ENCODE measurements around the gene RAB23. TPM values are rescaled to one million over a fixed set of nuclear protein-coding genes. Genes with fewer than 3 reads are reported as not detected.

Gene RAB23
- total and polyA plus RNA-seq, 4 donors = 18.2 to 40.1 (median 24.1) TPM

DNA sequence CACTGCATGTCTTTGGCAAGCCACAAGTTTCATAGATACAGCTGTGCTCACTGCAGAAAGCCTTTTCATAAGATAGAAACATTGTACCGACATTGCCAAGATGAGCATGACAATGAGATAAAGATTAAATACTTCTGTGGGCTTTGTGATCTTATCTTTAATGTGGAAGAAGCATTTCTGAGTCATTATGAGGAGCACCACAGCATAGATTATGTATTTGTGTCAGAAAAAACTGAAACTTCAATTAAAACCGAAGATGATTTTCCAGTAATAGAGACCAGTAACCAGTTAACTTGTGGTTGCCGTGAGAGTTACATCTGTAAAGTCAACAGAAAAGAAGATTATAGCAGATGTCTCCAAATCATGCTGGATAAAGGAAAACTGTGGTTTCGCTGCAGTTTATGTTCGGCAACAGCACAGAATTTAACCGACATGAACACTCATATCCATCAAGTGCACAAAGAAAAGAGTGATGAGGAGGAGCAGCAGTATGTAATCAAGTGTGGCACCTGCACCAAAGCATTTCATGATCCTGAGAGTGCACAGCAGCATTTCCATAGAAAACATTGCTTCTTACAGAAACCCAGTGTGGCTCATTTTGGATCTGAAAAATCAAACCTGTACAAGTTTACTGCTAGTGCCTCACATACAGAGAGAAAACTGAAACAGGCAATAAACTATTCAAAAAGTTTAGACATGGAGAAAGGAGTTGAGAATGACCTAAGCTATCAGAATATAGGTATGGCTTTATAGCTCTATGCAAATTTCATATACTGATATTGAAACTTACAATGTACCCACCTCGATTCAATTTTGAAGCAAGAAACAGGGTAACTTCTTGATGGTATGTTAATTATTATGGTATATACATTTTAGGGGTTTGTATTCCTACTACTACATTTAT, 73.9 kb downstream of the RAB23 start:
- Histone ChIP-seq H3K36me3 (ENCODE audit: control insufficient read depth, insufficient read depth, low read length) (peaks cover 4% of the 10 kb centered on the region), H3K4me1 (ENCODE audit: control insufficient read depth, insufficient read depth, low read length) (no peaks in the 10 kb centered on the region), H3K4me3 (ENCODE audit: low read depth, low read length) (no peak overlapping the region), H3K9me3 (ENCODE audit: control insufficient read depth, insufficient read depth, low read length) (no peaks in the 10 kb centered on the region), H3K27me3 (ENCODE audit: control insufficient read depth, insufficient read depth, low read length) (no peaks in the 10 kb centered on the region), H3K27ac (ENCODE audit: low read depth, low read length) (no peak overlapping the region)
- no CpG with 5 or more reads among the region's 7 CpGs for WGBS (ENCODE audit: insufficient coverage)
- no peak for DNase-seq (ENCODE audit: low read depth in 4 of 6, low spot score in 6 of 6)

DNA sequence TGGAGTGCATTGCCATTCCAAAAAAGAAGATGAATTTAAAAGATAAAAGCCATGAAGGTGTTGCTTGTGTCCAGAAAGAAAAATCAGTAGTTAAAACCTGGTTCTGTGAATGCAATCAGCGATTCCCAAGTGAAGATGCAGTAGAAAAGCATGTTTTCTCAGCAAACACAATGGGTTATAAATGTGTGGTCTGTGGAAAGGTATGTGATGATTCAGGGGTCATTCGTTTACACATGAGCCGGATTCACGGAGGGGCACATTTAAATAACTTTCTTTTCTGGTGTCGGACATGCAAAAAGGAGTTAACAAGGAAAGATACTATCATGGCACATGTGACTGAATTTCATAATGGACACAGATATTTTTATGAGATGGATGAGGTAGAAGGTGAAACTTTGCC, 74.7 kb downstream of the RAB23 start:
- no peak overlapping the region for H3K4me3 ChIP-seq (ENCODE audit: low read depth, low read length)
- 75% methylated on average over 1 of the region's 5 CpGs for WGBS (ENCODE audit: insufficient coverage)
- no peak overlapping the region for H3K27ac ChIP-seq (ENCODE audit: low read depth, low read length)
- DNase-seq (ENCODE audit: low read depth in 4 of 6, low spot score in 6 of 6) = no peak
- H3K4me1 ChIP-seq (ENCODE audit: control insufficient read depth, insufficient read depth, low read length) = no peaks in the 10 kb centered on the region
- no peaks in the 10 kb centered on the region for H3K9me3 ChIP-seq (ENCODE audit: control insufficient read depth, insufficient read depth, low read length)
- H3K27me3 ChIP-seq (ENCODE audit: control insufficient read depth, insufficient read depth, low read length) = no peaks in the 10 kb centered on the region
- H3K36me3 ChIP-seq (ENCODE audit: control insufficient read depth, insufficient read depth, low read length) = peaks cover under 1% of the 10 kb centered on the region

DNA sequence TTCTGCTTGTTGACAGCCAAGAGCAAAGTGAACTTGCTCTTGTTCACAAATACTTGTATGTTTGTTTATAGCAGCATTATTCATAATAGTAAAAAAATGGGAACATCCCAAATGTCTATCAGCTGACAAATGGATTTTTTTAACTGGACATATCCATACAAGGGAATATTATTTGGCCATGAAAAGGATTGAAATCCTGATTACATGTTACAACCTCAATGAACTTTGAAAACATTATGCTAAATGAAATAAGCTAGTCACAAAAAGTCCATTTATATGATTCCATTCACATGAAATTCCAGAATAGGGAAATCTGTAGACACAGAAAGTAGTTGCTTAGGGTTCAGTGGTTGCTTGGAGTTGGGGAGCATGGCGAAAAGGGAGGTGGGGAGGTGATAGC, 78.4 kb downstream of the RAB23 start:
- no CpG with 5 or more reads among the region's 1 CpG for WGBS (ENCODE audit: insufficient coverage)
- Histone ChIP-seq H3K36me3 (ENCODE audit: control insufficient read depth, insufficient read depth, low read length) (no peaks in the 10 kb centered on the region), H3K4me3 (ENCODE audit: low read depth, low read length) (no peak overlapping the region)

DNA sequence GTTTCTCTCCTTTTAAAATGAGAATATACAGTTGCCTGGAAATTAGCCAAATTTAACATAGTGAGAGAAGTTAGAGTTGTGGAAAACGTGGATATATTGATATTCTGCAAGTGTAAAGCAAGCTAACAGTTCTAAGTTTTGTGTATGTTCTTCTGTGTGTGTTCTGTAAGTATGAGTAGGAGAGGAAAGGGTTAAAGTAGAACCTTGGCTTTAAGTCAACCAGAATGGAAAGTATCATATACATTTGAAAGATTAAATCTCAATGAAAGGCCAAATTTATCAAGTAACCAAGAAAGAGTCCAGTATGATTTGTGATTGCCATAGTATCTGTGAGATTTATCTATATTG, 80.0 kb downstream of the RAB23 start:
- no peaks in the 10 kb centered on the region for H3K4me1 ChIP-seq (ENCODE audit: control insufficient read depth, insufficient read depth, low read length)
- H3K27me3 ChIP-seq (ENCODE audit: control insufficient read depth, insufficient read depth, low read length) = no peaks in the 10 kb centered on the region
- no peak overlapping the region for H3K4me3 ChIP-seq (ENCODE audit: low read depth, low read length)
- 100% methylated on average over 1 of the region's 1 CpG for WGBS (ENCODE audit: insufficient coverage)
- H3K9me3 ChIP-seq (ENCODE audit: control insufficient read depth, insufficient read depth, low read length) = no peaks in the 10 kb centered on the region
- H3K36me3 ChIP-seq (ENCODE audit: control insufficient read depth, insufficient read depth, low read length) = no peaks in the 10 kb centered on the region
- DNase-seq (ENCODE audit: low read depth in 4 of 6, low spot score in 6 of 6) = no peak
- no peak overlapping the region for H3K27ac ChIP-seq (ENCODE audit: low read depth, low read length)

More for the DNA sequence above, 78.4 kb downstream of the RAB23 start:
- no peak overlapping the region for H3K27ac ChIP-seq (ENCODE audit: low read depth, low read length)
- DNase-seq (ENCODE audit: low read depth in 4 of 6, low spot score in 6 of 6) = no peak
- no peaks in the 10 kb centered on the region for H3K4me1 ChIP-seq (ENCODE audit: control insufficient read depth, insufficient read depth, low read length)
- no peaks in the 10 kb centered on the region for H3K9me3 ChIP-seq (ENCODE audit: control insufficient read depth, insufficient read depth, low read length)
- no peaks in the 10 kb centered on the region for H3K27me3 ChIP-seq (ENCODE audit: control insufficient read depth, insufficient read depth, low read length)

DNA sequence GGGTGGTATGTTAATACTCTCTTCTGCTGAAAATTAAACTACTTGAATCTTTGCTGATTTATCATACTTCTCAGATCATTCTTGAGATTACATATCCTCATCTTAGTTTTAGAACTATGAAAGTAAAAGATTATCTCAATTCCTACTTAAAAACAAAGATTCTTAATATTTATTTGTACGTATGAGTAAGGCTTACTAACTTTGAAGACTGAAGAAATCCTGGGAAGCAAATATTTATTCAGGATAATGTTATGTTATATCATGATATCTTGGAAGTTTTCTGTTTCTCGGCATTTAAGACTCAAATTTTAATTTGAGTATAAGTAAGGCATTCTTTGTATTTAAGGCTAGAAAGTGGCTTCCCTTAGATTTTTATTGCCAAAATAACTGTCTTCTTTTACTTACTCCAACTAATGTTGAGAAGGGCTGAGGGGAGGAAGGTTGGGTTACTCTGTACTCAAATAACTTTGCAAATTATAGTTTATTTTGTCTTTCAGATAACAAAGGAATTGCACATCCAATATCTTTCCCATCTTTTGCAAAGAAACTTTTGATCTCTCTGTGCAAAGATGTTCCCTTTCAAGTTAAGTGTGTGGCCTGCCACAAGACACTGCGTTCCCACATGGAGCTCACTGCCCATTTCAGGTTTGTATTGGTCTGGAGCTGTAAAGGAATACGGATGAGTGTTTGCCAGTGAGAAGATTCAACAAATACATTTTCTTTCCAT, 80.5 kb downstream of the RAB23 start:
- WGBS (ENCODE audit: insufficient coverage) = no CpG with 5 or more reads among the region's 4 CpGs
- H3K36me3 ChIP-seq (ENCODE audit: control insufficient read depth, insufficient read depth, low read length) = no peaks in the 10 kb centered on the region

DNA sequence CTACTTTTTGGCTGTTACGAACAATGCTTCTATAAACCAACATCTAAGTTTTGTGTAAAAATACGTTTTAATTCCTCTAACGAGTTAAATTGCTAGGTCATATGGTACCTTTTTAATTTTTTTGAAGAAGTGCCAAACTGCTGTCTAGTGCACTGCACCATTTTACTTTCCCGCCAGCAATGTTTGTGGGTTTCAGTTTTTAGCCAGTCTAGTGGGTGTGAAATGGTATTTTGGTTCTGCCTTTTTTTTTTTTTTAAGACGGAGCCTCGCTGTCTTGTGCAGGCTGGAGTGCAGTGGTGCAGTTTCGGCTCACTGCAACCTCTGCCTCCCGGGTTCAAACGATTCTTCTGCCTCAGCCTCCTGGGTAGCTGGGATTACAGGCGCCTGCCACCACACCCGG, 84.1 kb downstream of the RAB23 start:
- WGBS (ENCODE audit: insufficient coverage) = 96% methylated on average over 6 of the region's 11 CpGs

More for the DNA sequence above, 80.5 kb downstream of the RAB23 start:
- no peaks in the 10 kb centered on the region for H3K27me3 ChIP-seq (ENCODE audit: control insufficient read depth, insufficient read depth, low read length)
- no peaks in the 10 kb centered on the region for H3K9me3 ChIP-seq (ENCODE audit: control insufficient read depth, insufficient read depth, low read length)
- H3K4me3 ChIP-seq (ENCODE audit: low read depth, low read length) = no peak overlapping the region
- no peaks in the 10 kb centered on the region for H3K4me1 ChIP-seq (ENCODE audit: control insufficient read depth, insufficient read depth, low read length)
- no peak for DNase-seq (ENCODE audit: low read depth in 4 of 6, low spot score in 6 of 6)
- no peak overlapping the region for H3K27ac ChIP-seq (ENCODE audit: low read depth, low read length)

DNA sequence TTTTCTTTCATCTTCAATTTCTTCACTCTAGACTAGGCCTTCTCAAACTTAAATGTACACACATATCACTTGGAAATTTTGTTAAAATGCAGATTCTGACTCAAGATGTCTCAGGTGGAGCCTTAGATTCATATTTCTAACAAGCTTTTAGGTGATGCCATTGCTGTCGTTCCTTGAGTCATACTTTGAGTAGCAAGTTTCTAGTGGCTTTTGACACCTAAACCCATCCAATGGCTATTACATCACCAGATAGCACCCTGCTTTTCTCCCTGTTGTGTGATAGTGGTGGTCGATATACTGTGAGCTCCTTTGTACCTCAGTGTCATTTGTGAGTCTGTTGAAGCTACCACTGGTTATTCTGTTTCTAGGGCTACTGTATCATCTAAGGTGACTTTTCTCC, 84.8 kb downstream of the RAB23 start:
- H3K27ac ChIP-seq (ENCODE audit: low read depth, low read length) = no peak overlapping the region

More for the DNA sequence above, 84.1 kb downstream of the RAB23 start:
- no peak for DNase-seq (ENCODE audit: low read depth in 4 of 6, low spot score in 6 of 6)
- H3K4me1 ChIP-seq (ENCODE audit: control insufficient read depth, insufficient read depth, low read length) = no peaks in the 10 kb centered on the region
- H3K4me3 ChIP-seq (ENCODE audit: low read depth, low read length) = no peak overlapping the region
- no peaks in the 10 kb centered on the region for H3K27me3 ChIP-seq (ENCODE audit: control insufficient read depth, insufficient read depth, low read length)
- peaks cover 4% of the 10 kb centered on the region for H3K36me3 ChIP-seq (ENCODE audit: control insufficient read depth, insufficient read depth, low read length)
- no peaks in the 10 kb centered on the region for H3K9me3 ChIP-seq (ENCODE audit: control insufficient read depth, insufficient read depth, low read length)
- H3K27ac ChIP-seq (ENCODE audit: low read depth, low read length) = no peak overlapping the region

More for the DNA sequence above, 84.8 kb downstream of the RAB23 start:
- no peaks in the 10 kb centered on the region for H3K9me3 ChIP-seq (ENCODE audit: control insufficient read depth, insufficient read depth, low read length)
- H3K27me3 ChIP-seq (ENCODE audit: control insufficient read depth, insufficient read depth, low read length) = no peaks in the 10 kb centered on the region
- WGBS (ENCODE audit: insufficient coverage) = no CpG with 5 or more reads among the region's 2 CpGs
- peaks cover 4% of the 10 kb centered on the region for H3K36me3 ChIP-seq (ENCODE audit: control insufficient read depth, insufficient read depth, low read length)
- no peak overlapping the region for H3K4me3 ChIP-seq (ENCODE audit: low read depth, low read length)
- H3K4me1 ChIP-seq (ENCODE audit: control insufficient read depth, insufficient read depth, low read length) = no peaks in the 10 kb centered on the region
- no peak for DNase-seq (ENCODE audit: low read depth in 4 of 6, low spot score in 6 of 6)

Other genes starting within 250 kb of the RAB23 start
- 10 to 100 TPM; 17.1 to 59.4 TPM for gene KIAA1586, start 175.6 kb downstream of the RAB23 start, total RNA-seq
- 10 to 100 TPM; 18.6 to 21.4 TPM for gene KIAA1586, start 175.6 kb downstream of the RAB23 start, polyA plus RNA-seq (ENCODE audit: insufficient read length in 2 of 2)
- 100 to 1,000 TPM in 1 of 2 donors, 10 to 100 TPM in 1; 57.2 to 135 TPM for gene ZNF451, start 132.1 kb downstream of the RAB23 start, total RNA-seq
- gene ZNF451, start 132.1 kb downstream of the RAB23 start, polyA plus RNA-seq (ENCODE audit: insufficient read length in 2 of 2) = 10 to 100 TPM; 29.9 to 32.2 TPM
- 1 to 10 TPM; 2.8 to 6.0 TPM for gene BAG2, start 50.0 kb downstream of the RAB23 start, total RNA-seq
- 1 to 10 TPM; 4.1 to 4.2 TPM for gene BAG2, start 50.0 kb downstream of the RAB23 start, polyA plus RNA-seq (ENCODE audit: insufficient read length in 2 of 2)
- 10 to 100 TPM; 18.6 to 19.7 TPM for gene PRIM2, start 95.3 kb upstream of the RAB23 start, total RNA-seq
- 1 to 10 TPM; 8.1 to 8.5 TPM for gene PRIM2, start 95.3 kb upstream of the RAB23 start, polyA plus RNA-seq (ENCODE audit: insufficient read length in 2 of 2)